ENCODE data around the gene DMD.

DNA sequence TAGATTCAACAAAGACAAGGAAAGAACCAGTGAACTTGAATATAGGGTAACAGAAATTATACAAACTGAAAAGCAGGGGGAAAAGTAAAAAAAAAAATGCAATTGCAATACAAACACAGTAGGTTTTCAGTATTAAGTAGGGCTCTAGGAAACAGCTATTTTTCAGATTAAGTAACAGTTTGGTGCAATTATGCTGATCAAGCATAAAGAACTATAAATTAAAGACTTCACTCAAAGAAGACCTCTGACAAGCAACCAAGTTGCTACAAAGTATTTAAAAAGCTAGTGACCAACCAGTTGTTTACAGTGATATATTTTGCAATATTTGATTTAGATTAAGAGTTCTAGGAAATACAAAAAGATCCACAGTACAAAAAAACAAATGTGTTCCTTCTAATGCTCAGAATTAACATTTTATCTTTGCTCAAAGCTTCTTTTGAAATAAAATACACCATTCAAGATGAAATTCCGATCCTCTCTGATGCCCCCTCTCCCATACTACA, 1908.7 kb downstream of the DMD start:
- TF ChIP-seq EZH2phosphoT487 (IDR thresholded peaks at IDR 0.05; ENCODE audit: insufficient read depth, low read depth), result no peak
- TF ChIP-seq EZH2 (IDR thresholded peaks at IDR 0.05; ENCODE audit: insufficient read depth, poor library complexity, severe bottlenecking), result no peak

Data from GM23248 (cell line).